HEK293 (cell line): ENCODE results near the gene APCDD1.

ENCODE experiments used
- CTCF ChIA-PET: fragments of 350-600 bp; formaldehyde crosslinking; extraction: SDS; loops from one replicate; lab custom pipeline; 2021; ENCODE audit warnings: antibody characterized with exemption; lab: Yijun Ruan, JAX
- POLR2A ChIA-PET: fragments of 300-600 bp; formaldehyde crosslinking; extraction: SDS; loops from one replicate; lab custom pipeline; 2020; ENCODE audit warnings: antibody characterized with exemption, inconsistent platforms; lab: Yijun Ruan, JAX
- H3K27ac ChIP-seq: fragments of 200-500 bp; sonication (Bioruptor generic); 2 replicates; pipeline ENCODE4 v1.5.1; 2014; ENCODE audit warnings: low read depth, low read length, control low read depth, inconsistent platforms; ENCODE audit errors: extremely low read depth
- H3K36me3 ChIP-seq, 2 experiments: fragments of 200-500 bp in 1 of 2; sonication (Bioruptor generic) in 1 of 2; 1 replicate in 1 of 2; 2 replicates in 1 of 2; pipeline ENCODE4 v1.5.1; 2014 to 2017; ENCODE audit warnings: inconsistent platforms in 2 of 2, low read length in 2 of 2; ENCODE audit not compliant: control insufficient read depth in 2 of 2, insufficient read depth in 1 of 2
- H3K4me1 ChIP-seq: fragments of 200-500 bp; sonication (Bioruptor generic); 2 replicates; pipeline ENCODE4 v1.5.1; 2014; ENCODE audit warnings: mild to moderate bottlenecking, low read length, inconsistent platforms; ENCODE audit not compliant: control insufficient read depth, insufficient read depth
- H3K4me3 ChIP-seq: 2 replicates; pipeline ENCODE4 v1.5.1; 2011; ENCODE audit warnings: low read depth, mild to moderate bottlenecking, control low read depth, low read length, moderate library complexity
- H3K9me3 ChIP-seq: fragments of 200-500 bp; sonication (Bioruptor generic); 2 replicates; pipeline ENCODE4 v1.5.1; 2014; ENCODE audit warnings: low read depth, low read length, inconsistent platforms; ENCODE audit not compliant: control insufficient read depth, insufficient read depth
- CTCF ChIP-seq: fragments of 450-650 bp; formaldehyde crosslinking; IDR thresholded peaks from 2 replicates; pipeline ENCODE4 v1.5.1; 2016; ENCODE audit warnings: missing biosample characterization, missing genetic modification characterization
- EGR2 ChIP-seq: fragments of 450-650 bp; formaldehyde crosslinking; IDR thresholded peaks from 2 replicates; pipeline ENCODE4 v1.5.1; 2016; ENCODE audit warnings: low read depth, missing biosample characterization, missing genetic modification characterization
- FEZF1 ChIP-seq: fragments of 450-650 bp; formaldehyde crosslinking; IDR thresholded peaks from 2 replicates; pipeline ENCODE4 v1.5.1; 2016; ENCODE audit warnings: missing biosample characterization, missing genetic modification characterization
- GLI2 ChIP-seq: fragments of 450-650 bp; formaldehyde crosslinking; IDR thresholded peaks from 2 replicates; pipeline ENCODE4; 2017; ENCODE audit warnings: missing biosample characterization, missing genetic modification characterization, low read depth, borderline replicate concordance
- SP2 ChIP-seq: fragments of 450-650 bp; formaldehyde crosslinking; IDR thresholded peaks from 2 replicates; pipeline ENCODE4 v1.5.1; 2016; ENCODE audit warnings: missing biosample characterization, missing genetic modification characterization
- ZBTB8A ChIP-seq: fragments of 450-650 bp; formaldehyde crosslinking; IDR thresholded peaks from 2 replicates; pipeline ENCODE4 v1.5.1; 2016; ENCODE audit warnings: missing biosample characterization, missing genetic modification characterization
- ZFP37 ChIP-seq: fragments of 450-650 bp; formaldehyde crosslinking; IDR thresholded peaks from 2 replicates; pipeline ENCODE4 v1.5.1; 2016; ENCODE audit warnings: missing biosample characterization, missing genetic modification characterization
- ZIC2 ChIP-seq: fragments of 450-650 bp; formaldehyde crosslinking; IDR thresholded peaks from 2 replicates; pipeline ENCODE4 v1.5.1; 2016; ENCODE audit warnings: missing biosample characterization, missing genetic modification characterization
- ZNF16 ChIP-seq: fragments of 450-650 bp; formaldehyde crosslinking; IDR thresholded peaks from 2 replicates; pipeline ENCODE4 v1.5.1; 2016; ENCODE audit warnings: low read depth, missing biosample characterization, missing genetic modification characterization
- ZNF18 ChIP-seq: fragments of 450-650 bp; formaldehyde crosslinking; IDR thresholded peaks from 2 replicates; pipeline ENCODE4 v1.5.1; 2016; ENCODE audit warnings: missing biosample characterization, missing genetic modification characterization
- ZNF354C ChIP-seq: fragments of 450-650 bp; formaldehyde crosslinking; IDR thresholded peaks from 2 replicates; pipeline ENCODE4 v1.5.1; 2016; ENCODE audit warnings: missing biosample characterization, missing genetic modification characterization, low read depth, borderline replicate concordance
- ZNF529 ChIP-seq: fragments of 450-650 bp; formaldehyde crosslinking; IDR thresholded peaks from 2 replicates; pipeline ENCODE4 v1.5.1; 2017; ENCODE audit warnings: missing genetic modification characterization, missing biosample characterization; ENCODE audit not compliant: insufficient replicate concordance
- ZNF623 ChIP-seq: fragments of 450-650 bp; formaldehyde crosslinking; IDR thresholded peaks from 2 replicates; pipeline ENCODE4 v1.5.1; 2016; ENCODE audit warnings: missing biosample characterization, missing genetic modification characterization
- ZNF747 ChIP-seq: fragments of 450-650 bp; formaldehyde crosslinking; IDR thresholded peaks from 2 replicates; pipeline ENCODE4 v1.5.1; 2016; ENCODE audit warnings: missing biosample characterization, missing genetic modification characterization
- ZNF785 ChIP-seq: fragments of 450-650 bp; formaldehyde crosslinking; IDR thresholded peaks from 2 replicates; pipeline ENCODE4 v1.5.1; 2016; ENCODE audit warnings: missing biosample characterization, missing genetic modification characterization
- ZSCAN30 ChIP-seq: fragments of 450-650 bp; IDR thresholded peaks from 2 replicates; pipeline ENCODE4 v1.5.1; 2018; ENCODE audit warnings: missing biosample characterization, mild to moderate bottlenecking, missing genetic modification characterization, moderate library complexity
- TF ChIP-seq, protein P1 (sequence below): fragments of 450-650 bp; formaldehyde crosslinking; IDR thresholded peaks from 2 replicates; pipeline ENCODE4 v1.5.1; 2016; ENCODE audit warnings: missing biosample characterization, missing genetic modification characterization
- TF ChIP-seq, protein P2 (sequence below): fragments of 450-650 bp; formaldehyde crosslinking; IDR thresholded peaks from 2 replicates; pipeline ENCODE4 v1.5.0; 2017; ENCODE audit warnings: missing biosample characterization, missing genetic modification characterization, borderline replicate concordance
- TF ChIP-seq, protein P3 (sequence below): fragments of 450-650 bp; formaldehyde crosslinking; IDR thresholded peaks from 2 replicates; pipeline ENCODE4 v1.5.1; 2016; ENCODE audit warnings: missing biosample characterization, missing genetic modification characterization, borderline replicate concordance

The APCDD1 gene

DNA sequence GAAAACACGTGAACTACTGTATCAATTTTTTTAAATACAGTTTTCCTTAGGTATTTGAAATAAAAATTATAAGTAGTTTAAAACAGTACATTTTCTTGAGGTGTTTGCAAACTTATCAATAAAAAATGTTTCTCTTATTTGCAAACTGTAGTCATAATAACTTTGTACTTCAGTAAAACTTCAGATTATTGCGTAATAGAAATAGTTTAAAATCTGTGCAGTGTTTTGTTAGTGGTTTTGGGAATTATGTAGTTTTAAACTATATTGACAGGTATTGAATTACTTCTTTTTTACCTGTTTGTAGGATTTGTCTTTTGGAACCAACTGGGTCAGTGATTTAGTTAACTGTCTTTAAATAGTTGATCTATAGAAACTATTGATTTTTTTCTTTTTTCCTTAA lies 78.7 kb downstream of the APCDD1 start:
- ChIA-PET CTCF (interaction anchor here (1.0 kb wide), 1 partner anchor 255 kb away, joined by 4 read pairs; no protein-coding TSS in a partner anchor), POLR2A (no interaction called here)
- Histone ChIP-seq H3K27ac (no peak overlapping the region), H3K4me3 (no peak overlapping the region), H3K9me3 (no peaks in the 10 kb centered on the region), H3K36me3 (peaks cover 4 to 7% of the 10 kb centered on the region in 2 experiments), H3K4me1 (peaks cover 21% of the 10 kb centered on the region; the same call in 1 of the 2 replicates)
- no peak for TF ChIP-seq ZFP37 (tag by site-specific recombination)
- TF ChIP-seq ZSCAN30 (tag by site-specific recombination): no peak
- TF ChIP-seq, protein P1, sequence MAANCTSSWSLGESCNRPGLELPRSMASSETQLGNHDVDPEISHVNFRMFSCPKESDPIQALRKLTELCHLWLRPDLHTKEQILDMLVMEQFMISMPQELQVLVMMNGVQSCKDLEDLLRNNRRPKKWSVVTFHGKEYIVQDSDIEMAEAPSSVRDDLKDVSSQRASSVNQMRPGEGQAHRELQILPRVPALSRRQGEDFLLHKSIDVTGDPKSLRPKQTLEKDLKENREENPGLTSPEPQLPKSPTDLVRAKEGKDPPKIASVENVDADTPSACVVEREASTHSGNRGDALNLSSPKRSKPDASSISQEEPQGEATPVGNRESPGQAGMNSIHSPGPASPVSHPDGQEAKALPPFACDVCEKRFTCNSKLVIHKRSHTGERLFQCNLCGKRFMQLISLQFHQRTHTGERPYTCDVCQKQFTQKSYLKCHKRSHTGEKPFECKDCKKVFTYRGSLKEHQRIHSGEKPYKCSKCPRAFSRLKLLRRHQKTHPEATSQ (tag by site-specific recombination): no peak
- no peak for TF ChIP-seq ZBTB8A (tag by site-specific recombination)
- no peak for TF ChIP-seq ZNF785 (tag by site-specific recombination)
- TF ChIP-seq FEZF1 (tag by site-specific recombination): no peak
- no peak for TF ChIP-seq ZNF18 (tag by site-specific recombination)
- no peak for TF ChIP-seq GLI2 (tag by site-specific recombination)
- TF ChIP-seq ZNF529 (tag by site-specific recombination): no peak
- no peak for TF ChIP-seq SP2
- TF ChIP-seq, protein P2, sequence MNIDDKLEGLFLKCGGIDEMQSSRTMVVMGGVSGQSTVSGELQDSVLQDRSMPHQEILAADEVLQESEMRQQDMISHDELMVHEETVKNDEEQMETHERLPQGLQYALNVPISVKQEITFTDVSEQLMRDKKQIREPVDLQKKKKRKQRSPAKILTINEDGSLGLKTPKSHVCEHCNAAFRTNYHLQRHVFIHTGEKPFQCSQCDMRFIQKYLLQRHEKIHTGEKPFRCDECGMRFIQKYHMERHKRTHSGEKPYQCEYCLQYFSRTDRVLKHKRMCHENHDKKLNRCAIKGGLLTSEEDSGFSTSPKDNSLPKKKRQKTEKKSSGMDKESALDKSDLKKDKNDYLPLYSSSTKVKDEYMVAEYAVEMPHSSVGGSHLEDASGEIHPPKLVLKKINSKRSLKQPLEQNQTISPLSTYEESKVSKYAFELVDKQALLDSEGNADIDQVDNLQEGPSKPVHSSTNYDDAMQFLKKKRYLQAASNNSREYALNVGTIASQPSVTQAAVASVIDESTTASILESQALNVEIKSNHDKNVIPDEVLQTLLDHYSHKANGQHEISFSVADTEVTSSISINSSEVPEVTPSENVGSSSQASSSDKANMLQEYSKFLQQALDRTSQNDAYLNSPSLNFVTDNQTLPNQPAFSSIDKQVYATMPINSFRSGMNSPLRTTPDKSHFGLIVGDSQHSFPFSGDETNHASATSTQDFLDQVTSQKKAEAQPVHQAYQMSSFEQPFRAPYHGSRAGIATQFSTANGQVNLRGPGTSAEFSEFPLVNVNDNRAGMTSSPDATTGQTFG (tag by site-specific recombination): no peak
- TF ChIP-seq ZIC2 (tag by site-specific recombination): no peak
- TF ChIP-seq EGR2 (tag by site-specific recombination): no peak
- TF ChIP-seq, protein P3, sequence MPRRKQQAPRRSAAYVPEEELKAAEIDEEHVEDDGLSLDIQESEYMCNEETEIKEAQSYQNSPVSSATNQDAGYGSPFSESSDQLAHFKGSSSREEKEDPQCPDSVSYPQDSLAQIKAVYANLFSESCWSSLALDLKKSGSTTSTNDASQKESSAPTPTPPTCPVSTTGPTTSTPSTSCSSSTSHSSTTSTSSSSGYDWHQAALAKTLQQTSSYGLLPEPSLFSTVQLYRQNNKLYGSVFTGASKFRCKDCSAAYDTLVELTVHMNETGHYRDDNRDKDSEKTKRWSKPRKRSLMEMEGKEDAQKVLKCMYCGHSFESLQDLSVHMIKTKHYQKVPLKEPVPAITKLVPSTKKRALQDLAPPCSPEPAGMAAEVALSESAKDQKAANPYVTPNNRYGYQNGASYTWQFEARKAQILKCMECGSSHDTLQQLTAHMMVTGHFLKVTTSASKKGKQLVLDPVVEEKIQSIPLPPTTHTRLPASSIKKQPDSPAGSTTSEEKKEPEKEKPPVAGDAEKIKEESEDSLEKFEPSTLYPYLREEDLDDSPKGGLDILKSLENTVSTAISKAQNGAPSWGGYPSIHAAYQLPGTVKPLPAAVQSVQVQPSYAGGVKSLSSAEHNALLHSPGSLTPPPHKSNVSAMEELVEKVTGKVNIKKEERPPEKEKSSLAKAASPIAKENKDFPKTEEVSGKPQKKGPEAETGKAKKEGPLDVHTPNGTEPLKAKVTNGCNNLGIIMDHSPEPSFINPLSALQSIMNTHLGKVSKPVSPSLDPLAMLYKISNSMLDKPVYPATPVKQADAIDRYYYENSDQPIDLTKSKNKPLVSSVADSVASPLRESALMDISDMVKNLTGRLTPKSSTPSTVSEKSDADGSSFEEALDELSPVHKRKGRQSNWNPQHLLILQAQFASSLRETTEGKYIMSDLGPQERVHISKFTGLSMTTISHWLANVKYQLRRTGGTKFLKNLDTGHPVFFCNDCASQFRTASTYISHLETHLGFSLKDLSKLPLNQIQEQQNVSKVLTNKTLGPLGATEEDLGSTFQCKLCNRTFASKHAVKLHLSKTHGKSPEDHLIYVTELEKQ (tag by site-specific recombination): no peak
- TF ChIP-seq ZNF16: no peak
- TF ChIP-seq ZNF354C (tag by site-specific recombination): no peak
- no peak for TF ChIP-seq ZNF623
- no peak for TF ChIP-seq ZNF747 (tag by site-specific recombination)
- TF ChIP-seq CTCF: no peak
